Measurements from ENCODE around the gene RCOR2. TPM values are rescaled to one million over a fixed set of nuclear protein-coding genes. Genes with fewer than 3 reads are reported as not detected.
A peak's percentile ranks its signal among the peaks of the same experiment; 100 is the strongest.

The RCOR2 gene
- total RNA-seq, 1 donor from 2014 or later: 70.6 TPM

DNA sequence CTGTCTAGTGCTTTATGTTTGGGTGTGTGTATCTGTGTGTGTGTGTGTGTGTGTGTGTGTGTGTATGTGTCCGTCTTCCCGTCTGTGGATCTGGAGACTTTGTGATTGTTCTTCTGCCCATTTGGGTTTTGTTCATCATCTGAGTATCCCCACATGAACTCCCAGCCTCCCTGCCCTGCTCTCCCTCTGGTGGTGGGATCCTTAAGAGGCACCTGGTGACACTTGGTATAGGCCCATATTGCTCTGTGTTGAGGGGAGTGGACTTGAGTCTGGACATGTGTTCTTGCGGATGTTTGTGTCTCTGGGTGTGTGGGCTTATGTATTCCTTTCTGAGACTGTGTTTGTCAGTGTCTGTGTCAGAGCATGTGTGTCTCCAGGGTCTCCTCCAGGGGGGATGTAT lies 15.3 kb downstream of the RCOR2 start:
- Histone ChIP-seq H3K79me2 (ENCODE audit: low read depth) (no peaks in the 10 kb centered on the region), H2AFZ (replicated peaks) (no peak overlapping the region), H3K36me3 (no peaks in the 10 kb centered on the region), H3K27me3 (no peaks in the 10 kb centered on the region), H3K4me1 (no peaks in the 10 kb centered on the region), H3F3A (ENCODE audit: low read depth) (no peaks in the 10 kb centered on the region), H3K4me3 (no peak overlapping the region), H3K9ac (no peak overlapping the region), H4K20me1 (ENCODE audit: low read depth) (peaks cover 2% of the 10 kb centered on the region), H3K4me2 (no peak overlapping the region), H3K9me3 (ENCODE audit: low read depth) (no peaks in the 10 kb centered on the region), H3K27ac (no peak overlapping the region)
- Mint-ChIP-seq H3K27me3 (ENCODE audit: insufficient read depth, low read depth) (peaks cover 2% of the 10 kb centered on the region), H3K4me1 (peaks cover 7% of the 10 kb centered on the region), H3K9me3 (no peaks in the 10 kb centered on the region), H3K36me3 (peaks cover 32% of the 10 kb centered on the region), H3K4me3 (no peak overlapping the region), H3K27ac (peak overlapping the region; percentile 47)
- DNase-seq (ENCODE audit: low spot score): no peak
- TF ChIP-seq CTCF (IDR thresholded peaks at IDR 0.05) (peak; percentile 46), EZH2phosphoT487 (IDR thresholded peaks at IDR 0.05) (no peak), EZH2 (IDR thresholded peaks at IDR 0.05) (no peak)

DNA sequence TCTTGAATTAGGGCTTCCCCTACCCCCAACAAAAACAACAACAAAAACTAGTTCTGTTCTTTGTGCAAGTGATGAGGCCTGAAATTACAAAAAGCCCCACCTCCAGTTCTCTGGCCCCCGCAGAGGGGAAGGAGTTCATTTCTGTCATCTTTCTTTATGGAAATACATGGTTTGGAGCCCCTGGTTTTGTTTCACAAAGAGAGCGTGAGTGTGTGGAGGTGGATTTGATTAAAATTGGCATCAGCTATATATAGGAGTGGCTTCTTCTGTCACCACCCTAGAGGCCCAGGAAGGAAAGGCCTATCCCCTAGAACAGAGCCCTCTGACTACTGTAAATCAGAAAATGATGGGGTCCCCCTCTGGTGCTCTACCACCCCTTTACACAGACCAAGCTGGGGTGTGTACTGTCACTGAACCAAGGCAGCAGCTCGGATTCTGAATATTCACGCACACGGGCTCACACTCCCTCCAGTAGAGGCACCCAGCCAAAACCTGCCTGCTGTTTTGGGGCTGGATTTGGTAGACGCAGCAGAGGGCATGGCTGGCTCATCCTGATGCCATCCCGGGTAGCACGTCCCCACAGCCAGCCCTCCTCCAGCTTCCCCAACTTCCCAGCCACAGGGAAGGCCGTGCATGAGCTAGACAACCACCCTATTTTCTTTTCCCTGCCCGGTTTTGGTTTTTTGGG lies 19.4 kb downstream of the RCOR2 start:
- Histone ChIP-seq H3K27ac (no peak overlapping the region), H3K4me1 (no peaks in the 10 kb centered on the region), H3K4me2 (no peak overlapping the region), H3K79me2 (ENCODE audit: low read depth) (peaks cover 17% of the 10 kb centered on the region), H2AFZ (replicated peaks) (no peak overlapping the region), H3K9ac (no peak overlapping the region), H3F3A (ENCODE audit: low read depth) (peaks cover 2% of the 10 kb centered on the region), H3K9me3 (ENCODE audit: low read depth) (no peaks in the 10 kb centered on the region), H3K36me3 (no peaks in the 10 kb centered on the region), H4K20me1 (ENCODE audit: low read depth) (peaks cover 17% of the 10 kb centered on the region), H3K4me3 (no peak overlapping the region), H3K27me3 (no peaks in the 10 kb centered on the region)
- Mint-ChIP-seq H3K36me3 (peaks cover 45% of the 10 kb centered on the region), H3K27ac (no peak overlapping the region), H3K4me3 (no peak overlapping the region), H3K4me1 (no peaks in the 10 kb centered on the region), H3K9me3 (no peaks in the 10 kb centered on the region), H3K27me3 (ENCODE audit: insufficient read depth, low read depth) (peaks cover 2% of the 10 kb centered on the region)
- TF ChIP-seq CTCF (IDR thresholded peaks at IDR 0.05) (no peak), EZH2 (IDR thresholded peaks at IDR 0.05) (no peak), EZH2phosphoT487 (IDR thresholded peaks at IDR 0.05) (no peak)
- DNase-seq (ENCODE audit: low spot score): no peak

GRCh38 chr11:63896071-63896470 lies 20.9 kb downstream of the RCOR2 start:
- Histone ChIP-seq H3K9ac (no peak overlapping the region), H3K36me3 (no peaks in the 10 kb centered on the region), H3K9me3 (ENCODE audit: low read depth) (no peaks in the 10 kb centered on the region), H3K4me3 (no peak overlapping the region), H4K20me1 (ENCODE audit: low read depth) (peaks cover 30% of the 10 kb centered on the region), H3K27me3 (no peaks in the 10 kb centered on the region), H3K27ac (no peak overlapping the region), H2AFZ (replicated peaks) (no peak overlapping the region), H3K4me2 (no peak overlapping the region), H3K4me1 (no peaks in the 10 kb centered on the region), H3K79me2 (ENCODE audit: low read depth) (peaks cover 31% of the 10 kb centered on the region), H3F3A (ENCODE audit: low read depth) (peaks cover 2% of the 10 kb centered on the region)
- Mint-ChIP-seq H3K4me1 (no peaks in the 10 kb centered on the region), H3K27ac (no peak overlapping the region), H3K9me3 (no peaks in the 10 kb centered on the region), H3K36me3 (peaks cover 39% of the 10 kb centered on the region), H3K4me3 (no peak overlapping the region), H3K27me3 (ENCODE audit: insufficient read depth, low read depth) (no peaks in the 10 kb centered on the region)
- DNase-seq (ENCODE audit: low spot score): no peak
- TF ChIP-seq EZH2 (IDR thresholded peaks at IDR 0.05) (no peak), EZH2phosphoT487 (IDR thresholded peaks at IDR 0.05) (no peak), CTCF (IDR thresholded peaks at IDR 0.05) (no peak)

Data from neural progenitor cell (in vitro differentiated cells).